Right atrium auricular region (tissue), 2 donors: ENCODE measurements around the gene F2RL2. TPM values are rescaled to one million over a fixed set of nuclear protein-coding genes. Genes with fewer than 3 reads are reported as not detected.
A peak's percentile ranks its signal among the peaks of the same experiment; 100 is the strongest.

ENCODE experiments used
- DNase-seq: peaks from one replicate; pipeline ENCODE4 v3.0.0-alpha.2; 2019; ENCODE audit warnings: low spot score
- H3K27ac ChIP-seq, 2 donors: fragments of 200-600 bp; sonication (generic); 1 replicate in 1 of 2; 2 replicates in 1 of 2; pipeline ENCODE4 v1.5.1; 2016 to 2019
- H3K27me3 ChIP-seq, 2 donors: fragments of 200-600 bp; sonication (generic); one replicate each; pipeline versions ENCODE4 v1.5.1 to v1.6.0; 2017 to 2019
- H3K36me3 ChIP-seq: fragments of 200-600 bp; sonication (generic); one replicate; pipeline ENCODE4 v1.5.1; 2016
- H3K4me1 ChIP-seq, 2 donors: fragments of 200-600 bp; sonication (generic); one replicate each; pipeline versions ENCODE4 v1.5.1 to v1.6.0; 2017 to 2019
- H3K4me3 ChIP-seq, 2 donors: fragments of 200-600 bp; sonication (generic); 1 replicate in 1 of 2; 2 replicates in 1 of 2; pipeline ENCODE4 v1.5.1; 2017 to 2019; ENCODE audit warnings: mild to moderate bottlenecking in 1 of 2, moderate library complexity in 1 of 2
- H3K9me3 ChIP-seq, 2 donors: fragments of 200-600 bp; sonication (generic); one replicate each; pipeline ENCODE4 v1.5.1; 2019
- CTCF ChIP-seq, 2 donors: fragments of 200-600 bp; sonication (generic); IDR thresholded peaks; one replicate each; pipeline ENCODE4 v1.5.1; 2019; ENCODE audit warnings: antibody characterized with exemption in 2 of 2
- total RNA-seq, 2 donors: library from RNA; depleted of rRNA; stranded (reverse); fragments of >200 nt; gene quantifications; one replicate each; pipeline ENCODE4 v1.1.0, GENCODE V29; 2016

F2RL2 gene
- total RNA-seq, 2 donors from 2014 or later, result 0.44 to 3.7 TPM

- Histone ChIP-seq H3K9me3 (peaks cover 4 to 21% of the 10 kb centered on the region in 2 donors), H3K4me1 (no peaks in the 10 kb centered on the region), H3K4me3 (no peak overlapping the region), H3K36me3 (no peaks in the 10 kb centered on the region), H3K27me3 (no peaks in the 10 kb centered on the region), H3K27ac (no peak overlapping the region)
- DNase-seq, result no peak
- TF ChIP-seq CTCF (IDR thresholded peaks at IDR 0.05), result no peak
Measured at GRCh38 chr5:76652809-76653414, 29.7 kb upstream of the F2RL2 start.

- Histone ChIP-seq H3K27me3 (no peaks in the 10 kb centered on the region), H3K4me1 (no peaks in the 10 kb centered on the region), H3K27ac (no peak overlapping the region), H3K9me3 (peaks cover 4 to 21% of the 10 kb centered on the region in 2 donors), H3K4me3 (no peak overlapping the region), H3K36me3 (no peaks in the 10 kb centered on the region)
- TF ChIP-seq CTCF (IDR thresholded peaks at IDR 0.05), result no peak
- DNase-seq, result no peak
Measured at GRCh38 chr5:76649140-76649539, 25.9 kb upstream of the F2RL2 start.

- DNase-seq, result no peak
- H3K27me3 ChIP-seq, result no peaks in the 10 kb centered on the region
- no peaks in the 10 kb centered on the region for H3K36me3 ChIP-seq
- no peak overlapping the region for H3K27ac ChIP-seq
- peaks cover 0 to 3% of the 10 kb centered on the region in 2 donors for H3K9me3 ChIP-seq
- no peak overlapping the region for H3K4me3 ChIP-seq
- no peak for TF ChIP-seq CTCF (IDR thresholded peaks at IDR 0.05)
- no peaks in the 10 kb centered on the region for H3K4me1 ChIP-seq
Measured at GRCh38 chr5:76643371-76643770, 20.2 kb upstream of the F2RL2 start.

- Histone ChIP-seq H3K4me1 (no peaks in the 10 kb centered on the region), H3K4me3 (no peak overlapping the region), H3K27me3 (no peaks in the 10 kb centered on the region), H3K9me3 (no peaks in the 10 kb centered on the region), H3K36me3 (no peaks in the 10 kb centered on the region), H3K27ac (no peak overlapping the region)
- TF ChIP-seq CTCF (IDR thresholded peaks at IDR 0.05), result no peak
- DNase-seq, result no peak
Measured at GRCh38 chr5:76642390-76643040, 19.3 kb upstream of the F2RL2 start.

- peak; percentile 69 for DNase-seq
- Histone ChIP-seq H3K36me3 (no peaks in the 10 kb centered on the region), H3K9me3 (no peaks in the 10 kb centered on the region), H3K27me3 (no peaks in the 10 kb centered on the region), H3K27ac (no peak overlapping the region), H3K4me3 (no peak overlapping the region), H3K4me1 (no peaks in the 10 kb centered on the region)
- TF ChIP-seq CTCF (IDR thresholded peaks at IDR 0.05), result peak; percentile 29 to 68
Measured at GRCh38 chr5:76641514-76642120, 18.4 kb upstream of the F2RL2 start.
